Muscle of leg (tissue), 11 donors: ENCODE data around the gene WIPF3. TPM values are rescaled to one million over a fixed set of nuclear protein-coding genes. Genes with fewer than 3 reads are reported as not detected.

ENCODE experiments used
- DNase-seq: peaks from one replicate; pipeline ENCODE4 v3.0.0; 2013
- H3K27ac ChIP-seq: one replicate; pipeline ENCODE4 v1.5.1; 2013; ENCODE audit warnings: mild to moderate bottlenecking, low read length, control low read depth
- H3K27me3 ChIP-seq: one replicate; pipeline ENCODE4 v1.6.1; 2013; ENCODE audit warnings: low read length; ENCODE audit not compliant: control insufficient read depth, insufficient read depth
- H3K36me3 ChIP-seq: one replicate; pipeline ENCODE4 v1.6.1; 2013; ENCODE audit warnings: low read length; ENCODE audit not compliant: control insufficient read depth, insufficient read depth
- H3K4me1 ChIP-seq: one replicate; pipeline ENCODE4 v1.6.1; 2013; ENCODE audit warnings: low read length; ENCODE audit not compliant: control insufficient read depth, insufficient read depth
- H3K4me3 ChIP-seq: one replicate; pipeline ENCODE4 v1.5.1; 2013; ENCODE audit warnings: low read length, control low read depth
- H3K9me3 ChIP-seq: replicated peaks from 2 replicates; pipeline ENCODE4 v1.6.1; 2013; ENCODE audit warnings: low read depth, low read length; ENCODE audit not compliant: control insufficient read depth
- WGBS: methylation state at CpG from one replicate; pipeline ENCODE4 v1.1.5; 2013; ENCODE audit warnings: missing lambda C conversion rate; ENCODE audit not compliant: insufficient coverage; 5-methylcytosine and 5-hydroxymethylcytosine counted together
- polyA plus RNA-seq, 8 donors: library from polyadenylated mRNA; unstranded; fragments of 120-200 nt; gene quantifications; one replicate each; pipeline versions ENCODE4 v1.2.1 to v1.2.3, GENCODE V29; 2013; ENCODE audit warnings: inconsistent platforms in 1 of 8, low replicate concordance in 1 of 8; ENCODE audit not compliant: insufficient read length in 8 of 8, insufficient read depth in 1 of 8
- total RNA-seq: library from RNA; stranded (reverse); fragments of 120-200 nt; gene quantifications from one replicate; pipeline ENCODE4 v1.2.4, GENCODE V29; 2013

The WIPF3 gene
- total and polyA plus RNA-seq, 9 donors = 6.1 to 30.7 (median 17.7) TPM

- no peaks in the 10 kb centered on the region for H3K9me3 ChIP-seq
- WGBS = 57% methylated on average over 1 of the region's 4 CpGs
- no peaks in the 10 kb centered on the region for H3K4me1 ChIP-seq
- DNase-seq = peak; percentile 65
- no peaks in the 10 kb centered on the region for H3K27me3 ChIP-seq
- H3K27ac ChIP-seq = no peak overlapping the region
- no peak overlapping the region for H3K4me3 ChIP-seq
- peaks cover 42% of the 10 kb centered on the region for H3K36me3 ChIP-seq
These were observed 115.2 kb downstream of the WIPF3 start for GRCh38 chr7:29921404-29922010.

GRCh38 chr7:29922921-29923700, 116.8 kb downstream of the WIPF3 start:
- no peaks in the 10 kb centered on the region for H3K9me3 ChIP-seq
- H3K4me1 ChIP-seq = no peaks in the 10 kb centered on the region
- DNase-seq = no peak
- H3K27ac ChIP-seq = no peak overlapping the region
- no peak overlapping the region for H3K4me3 ChIP-seq
- H3K36me3 ChIP-seq = peaks cover 45% of the 10 kb centered on the region
- WGBS = 75% methylated on average over 3 of the region's 7 CpGs
- H3K27me3 ChIP-seq = no peaks in the 10 kb centered on the region

DNA sequence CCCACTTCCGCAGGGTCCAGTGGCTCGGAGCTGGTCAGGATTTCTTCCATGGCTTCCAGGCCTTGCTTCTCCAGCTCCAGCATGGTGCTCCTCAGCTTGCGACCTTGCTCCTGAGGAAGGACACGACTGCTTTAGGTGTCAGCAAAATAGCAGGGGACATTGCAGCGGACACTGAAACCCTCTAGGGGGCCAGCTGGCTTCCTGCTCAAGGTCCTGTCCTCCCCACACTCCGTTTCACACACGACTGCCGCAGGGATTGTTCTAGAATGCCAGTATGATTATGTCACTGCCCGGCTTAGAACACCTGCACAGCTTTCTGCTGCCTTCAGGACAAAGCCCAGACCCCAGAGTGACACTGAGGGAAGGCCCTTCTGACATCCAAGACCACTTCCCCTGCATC, 117.7 kb downstream of the WIPF3 start:
- Histone ChIP-seq H3K27ac (no peak overlapping the region), H3K36me3 (peaks cover 42% of the 10 kb centered on the region), H3K9me3 (no peaks in the 10 kb centered on the region), H3K4me1 (no peaks in the 10 kb centered on the region), H3K4me3 (no peak overlapping the region), H3K27me3 (no peaks in the 10 kb centered on the region)
- DNase-seq = no peak
- 57% methylated on average over 9 of the region's 9 CpGs for WGBS

GRCh38 chr7:29924684-29925083, 118.4 kb downstream of the WIPF3 start:
- Histone ChIP-seq H3K4me3 (no peak overlapping the region), H3K4me1 (no peaks in the 10 kb centered on the region), H3K27ac (no peak overlapping the region), H3K27me3 (no peaks in the 10 kb centered on the region), H3K9me3 (no peaks in the 10 kb centered on the region), H3K36me3 (peaks cover 47% of the 10 kb centered on the region)
- WGBS = 100% methylated on average over 2 of the region's 2 CpGs
- DNase-seq = no peak

DNA sequence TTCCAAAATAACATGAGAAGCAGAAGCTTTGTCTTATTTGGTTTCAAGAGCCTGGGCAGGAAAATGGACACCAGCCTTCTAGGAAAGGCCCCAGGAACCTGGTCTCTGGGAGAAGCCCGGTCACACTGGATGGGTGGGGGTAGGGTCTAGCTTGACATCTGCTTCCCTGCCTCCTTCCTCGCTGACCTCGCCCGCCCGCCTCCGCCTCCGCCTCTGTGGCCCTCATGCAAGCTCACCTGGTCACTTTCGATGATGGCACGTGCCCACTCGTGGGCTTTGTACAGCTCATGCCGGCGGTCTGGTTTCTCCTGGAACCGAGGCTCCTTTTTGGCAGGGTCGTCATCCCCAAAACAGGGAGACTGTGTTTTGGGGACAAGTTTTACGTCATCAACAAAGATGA, 119.9 kb downstream of the WIPF3 start:
- Histone ChIP-seq H3K4me1 (no peaks in the 10 kb centered on the region), H3K27me3 (no peaks in the 10 kb centered on the region), H3K4me3 (no peak overlapping the region), H3K36me3 (peaks cover 52% of the 10 kb centered on the region), H3K9me3 (no peaks in the 10 kb centered on the region), H3K27ac (no peak overlapping the region)
- 87% methylated on average over 11 of the region's 15 CpGs for WGBS
- no peak for DNase-seq

- H3K36me3 ChIP-seq = peaks cover 50% of the 10 kb centered on the region
- no peaks in the 10 kb centered on the region for H3K27me3 ChIP-seq
- 10% methylated on average over 2 of the region's 5 CpGs for WGBS
- no peak overlapping the region for H3K4me3 ChIP-seq
- H3K4me1 ChIP-seq = no peaks in the 10 kb centered on the region
- no peaks in the 10 kb centered on the region for H3K9me3 ChIP-seq
- no peak for DNase-seq
- H3K27ac ChIP-seq = no peak overlapping the region
These were observed 120.4 kb downstream of the WIPF3 start for GRCh38 chr7:29926741-29927140.

GRCh38 chr7:29929018-29929807, 122.9 kb downstream of the WIPF3 start:
- no peaks in the 10 kb centered on the region for H3K27me3 ChIP-seq
- H3K27ac ChIP-seq = no peak overlapping the region
- H3K36me3 ChIP-seq = peaks cover 29% of the 10 kb centered on the region
- WGBS = 87% methylated on average over 11 of the region's 17 CpGs
- no peaks in the 10 kb centered on the region for H3K9me3 ChIP-seq
- no peak for DNase-seq
- no peak overlapping the region for H3K4me3 ChIP-seq
- no peaks in the 10 kb centered on the region for H3K4me1 ChIP-seq

- Histone ChIP-seq H3K9me3 (no peaks in the 10 kb centered on the region), H3K27ac (no peak overlapping the region), H3K4me3 (no peak overlapping the region), H3K4me1 (no peaks in the 10 kb centered on the region), H3K27me3 (no peaks in the 10 kb centered on the region), H3K36me3 (peaks cover 53% of the 10 kb centered on the region)
- DNase-seq = no peak
- 100% methylated on average over 1 of the region's 2 CpGs for WGBS
These were observed 128.8 kb downstream of the WIPF3 start for GRCh38 chr7:29935111-29935510.

- Histone ChIP-seq H3K36me3 (peaks cover 56% of the 10 kb centered on the region), H3K9me3 (no peaks in the 10 kb centered on the region), H3K27me3 (no peaks in the 10 kb centered on the region), H3K4me3 (no peak overlapping the region), H3K27ac (no peak overlapping the region), H3K4me1 (no peaks in the 10 kb centered on the region)
- DNase-seq = no peak
- WGBS = no CpG with 5 or more reads among the region's 3 CpGs
These were observed 130.8 kb downstream of the WIPF3 start for GRCh38 chr7:29937132-29937531.

DNA sequence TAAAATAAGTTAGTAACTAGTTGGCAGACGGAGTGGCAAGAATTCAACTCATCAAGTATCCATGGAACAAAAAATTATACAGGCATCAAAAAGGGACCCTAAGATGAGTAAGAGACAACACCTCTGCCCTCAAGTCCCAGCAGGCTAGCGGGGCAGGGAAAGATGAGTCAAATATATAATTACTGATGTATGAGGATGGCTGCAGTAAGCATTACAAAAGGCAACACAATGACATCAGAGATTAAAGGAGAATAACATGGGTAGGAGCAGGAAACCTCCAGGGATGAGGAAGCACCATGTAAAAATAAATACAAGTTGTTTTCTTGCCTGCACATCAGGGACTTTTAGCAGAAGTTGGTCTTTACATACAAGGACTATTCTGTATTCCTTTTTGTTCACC, 133.9 kb downstream of the WIPF3 start:
- peaks cover 65% of the 10 kb centered on the region for H3K36me3 ChIP-seq
- no peaks in the 10 kb centered on the region for H3K27me3 ChIP-seq
- H3K9me3 ChIP-seq = no peaks in the 10 kb centered on the region
- H3K4me1 ChIP-seq = no peaks in the 10 kb centered on the region
- no peak for DNase-seq
- WGBS = no CpG with 5 or more reads among the region's 2 CpGs
- H3K4me3 ChIP-seq = no peak overlapping the region
- no peak overlapping the region for H3K27ac ChIP-seq
